ENCODE results near the gene PTPN20.

The PTPN20 gene

DNA sequence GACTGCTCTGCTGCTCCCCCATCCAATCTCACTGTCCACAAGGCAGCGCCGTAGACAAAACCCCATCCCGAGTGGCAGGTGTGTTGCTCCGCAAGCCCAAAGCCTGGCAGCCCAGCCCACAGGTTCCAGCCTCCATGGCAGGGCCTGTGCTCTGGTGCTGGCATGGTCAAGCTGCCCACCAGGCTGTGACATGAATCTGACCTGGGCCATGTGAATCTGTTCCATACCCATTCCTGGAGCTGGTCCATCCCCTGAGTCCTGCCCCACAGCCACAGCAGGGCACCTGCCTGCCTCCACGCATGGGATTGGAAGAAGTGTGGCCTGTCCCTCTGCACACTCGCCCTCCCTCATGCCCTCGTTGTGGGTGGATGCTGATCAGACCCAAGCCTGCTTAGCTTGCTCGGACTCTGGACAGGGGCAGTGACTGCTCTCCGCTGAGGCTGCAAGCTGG, 128.8 kb downstream of the PTPN20 start:
- no peak for DNase-seq (ENCODE audit: low spot score)
- no peaks in the 10 kb centered on the region for H3K9me3 Mint-ChIP-seq
- peaks cover 3% of the 10 kb centered on the region for H3K27me3 Mint-ChIP-seq (ENCODE audit: low read depth)
- no peaks in the 10 kb centered on the region for H3K4me1 Mint-ChIP-seq (ENCODE audit: low read depth)
- H3K36me3 Mint-ChIP-seq (ENCODE audit: low read depth), result no peaks in the 10 kb centered on the region
- no peak overlapping the region for H3K4me3 Mint-ChIP-seq
- no peak overlapping the region for H3K27ac Mint-ChIP-seq

DNA sequence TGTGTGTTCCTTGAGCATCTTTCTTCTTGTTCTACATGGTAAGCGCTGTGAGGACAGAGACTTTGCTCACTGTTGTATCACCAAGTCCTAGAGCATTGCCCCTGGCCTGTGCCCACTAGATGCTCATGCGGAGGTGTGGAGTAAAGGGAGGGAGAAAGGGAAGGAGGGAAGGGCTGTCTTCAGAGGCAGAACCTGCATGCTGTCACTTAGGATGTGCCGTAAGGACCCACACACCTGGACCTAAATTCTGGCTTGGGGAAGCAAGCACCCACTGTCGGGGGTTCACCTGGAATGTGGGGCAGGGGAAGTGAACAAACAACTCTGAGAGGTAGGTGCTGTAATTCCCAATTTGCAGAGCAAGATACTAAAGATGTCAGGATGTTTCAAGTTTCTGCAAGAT, 129.5 kb downstream of the PTPN20 start:
- H3K4me1 Mint-ChIP-seq (ENCODE audit: low read depth), result no peaks in the 10 kb centered on the region
- H3K4me3 Mint-ChIP-seq, result no peak overlapping the region
- H3K9me3 Mint-ChIP-seq, result no peaks in the 10 kb centered on the region
- no peak overlapping the region for H3K27ac Mint-ChIP-seq
- no peak for DNase-seq (ENCODE audit: low spot score)
- no peaks in the 10 kb centered on the region for H3K36me3 Mint-ChIP-seq (ENCODE audit: low read depth)
- H3K27me3 Mint-ChIP-seq (ENCODE audit: low read depth), result peaks cover 3% of the 10 kb centered on the region

DNA sequence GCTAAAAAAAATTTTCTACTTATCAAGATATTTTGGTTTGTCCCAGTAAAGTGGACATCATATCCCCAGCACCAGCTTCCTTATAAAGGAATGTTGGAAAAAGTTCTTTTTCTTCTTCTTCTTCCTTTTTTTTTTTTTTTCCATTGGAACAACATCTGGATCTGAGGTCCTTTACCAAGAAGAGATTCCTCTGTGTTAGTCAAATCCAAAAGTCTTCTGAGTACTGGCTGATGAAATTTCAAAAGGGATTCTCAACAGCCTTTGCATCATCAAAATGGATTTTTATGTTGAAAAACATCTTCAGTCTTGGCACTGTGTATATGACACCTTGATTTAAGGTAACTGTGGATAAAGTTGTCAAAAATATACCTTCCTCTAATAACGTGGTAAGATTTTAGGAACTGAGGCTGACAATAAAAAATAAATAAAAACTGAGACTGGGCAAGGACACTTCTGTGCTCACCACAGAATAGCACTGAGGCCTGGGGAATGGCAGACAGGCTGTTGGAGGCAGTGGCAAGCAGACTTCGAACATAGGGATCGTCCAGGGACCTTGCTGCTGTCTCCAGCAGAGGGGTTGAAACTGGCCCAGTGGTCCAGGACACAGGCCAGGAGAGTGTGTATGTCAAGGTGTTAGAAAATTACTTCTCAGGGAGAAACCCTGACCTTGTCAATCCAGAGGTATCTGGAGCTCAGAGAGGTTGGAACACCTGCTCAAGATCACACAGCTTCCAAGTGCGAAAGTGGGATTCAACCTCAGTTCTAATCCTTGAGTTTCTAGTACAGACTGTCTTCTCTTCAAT, 130.4 kb downstream of the PTPN20 start:
- Mint-ChIP-seq H3K27me3 (ENCODE audit: low read depth) (peaks cover 3% of the 10 kb centered on the region), H3K36me3 (ENCODE audit: low read depth) (no peaks in the 10 kb centered on the region), H3K27ac (no peak overlapping the region), H3K4me3 (no peak overlapping the region), H3K4me1 (ENCODE audit: low read depth) (no peaks in the 10 kb centered on the region), H3K9me3 (no peaks in the 10 kb centered on the region)
- no peak for DNase-seq (ENCODE audit: low spot score)

DNA sequence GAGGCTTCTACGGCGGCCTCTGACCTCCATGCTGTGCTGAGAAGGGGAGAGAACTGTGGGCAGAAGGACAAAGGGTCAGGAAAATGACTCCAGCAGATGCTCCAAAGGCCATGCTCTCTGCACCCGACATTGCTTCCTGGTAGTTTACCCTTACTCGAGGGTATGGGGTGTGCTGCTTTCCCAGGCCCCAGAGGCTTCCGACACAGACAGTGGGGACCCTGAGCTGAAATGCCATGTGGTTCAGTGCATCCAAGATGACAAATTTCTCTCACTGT, 130.9 kb downstream of the PTPN20 start:
- H3K27me3 Mint-ChIP-seq (ENCODE audit: low read depth), result peaks cover 3% of the 10 kb centered on the region
- no peaks in the 10 kb centered on the region for H3K4me1 Mint-ChIP-seq (ENCODE audit: low read depth)
- no peak overlapping the region for H3K27ac Mint-ChIP-seq

DNA sequence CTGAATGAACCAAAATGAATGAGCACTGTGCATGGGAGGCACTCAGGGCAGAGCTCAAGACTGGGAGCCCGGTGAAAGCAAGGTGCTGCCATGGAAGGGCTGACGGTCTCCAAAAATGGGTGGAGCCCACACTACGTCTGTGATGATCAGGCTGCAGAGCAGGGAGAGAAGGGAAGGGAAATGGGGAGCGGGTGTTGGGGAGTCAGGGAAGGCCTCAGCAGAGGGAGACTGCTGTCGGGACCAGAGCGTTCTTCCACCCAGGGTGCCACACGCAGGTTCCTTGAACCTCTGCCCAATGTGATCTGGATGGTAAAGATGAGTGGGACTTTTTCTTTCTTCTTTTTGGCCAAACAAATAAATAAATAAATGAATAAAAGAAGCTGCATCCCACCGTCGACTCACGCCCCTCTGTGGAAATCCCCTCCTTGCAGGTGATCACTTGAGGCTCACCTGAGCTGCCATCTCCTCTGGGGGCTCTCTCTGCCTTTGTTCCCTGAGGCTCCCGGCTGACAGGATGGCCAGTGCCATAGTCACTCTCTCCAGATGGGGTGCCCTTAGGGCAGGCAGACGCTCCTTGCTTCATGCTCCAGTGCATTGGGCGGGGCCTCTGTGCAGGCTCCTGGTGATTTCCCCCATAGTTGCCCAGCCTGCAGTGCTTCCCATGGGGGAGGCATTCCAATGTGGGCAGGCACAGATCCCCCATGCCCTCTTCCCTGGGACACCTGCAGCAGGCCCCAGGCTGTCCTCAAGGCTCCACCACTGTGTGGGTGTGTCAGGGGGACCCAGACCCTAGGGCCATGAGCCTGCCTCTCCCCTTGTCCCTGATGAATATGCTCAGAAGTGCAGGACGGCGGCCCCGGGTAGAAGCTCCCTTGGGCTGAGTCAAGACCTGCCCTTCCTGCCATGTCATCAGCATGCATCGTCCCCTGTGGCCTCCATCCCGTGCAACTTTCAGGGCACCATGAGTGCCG, 131.8 kb downstream of the PTPN20 start:
- no peak overlapping the region for H3K4me3 Mint-ChIP-seq
- no peak for DNase-seq (ENCODE audit: low spot score)
- peaks cover 3% of the 10 kb centered on the region for H3K27me3 Mint-ChIP-seq (ENCODE audit: low read depth)
- no peaks in the 10 kb centered on the region for H3K9me3 Mint-ChIP-seq
- H3K4me1 Mint-ChIP-seq (ENCODE audit: low read depth), result peaks cover 4% of the 10 kb centered on the region
- no peak overlapping the region for H3K27ac Mint-ChIP-seq
- no peaks in the 10 kb centered on the region for H3K36me3 Mint-ChIP-seq (ENCODE audit: low read depth)

More for the DNA sequence above, 130.9 kb downstream of the PTPN20 start:
- H3K9me3 Mint-ChIP-seq, result no peaks in the 10 kb centered on the region
- H3K4me3 Mint-ChIP-seq, result no peak overlapping the region
- H3K36me3 Mint-ChIP-seq (ENCODE audit: low read depth), result no peaks in the 10 kb centered on the region
- no peak for DNase-seq (ENCODE audit: low spot score)

DNA sequence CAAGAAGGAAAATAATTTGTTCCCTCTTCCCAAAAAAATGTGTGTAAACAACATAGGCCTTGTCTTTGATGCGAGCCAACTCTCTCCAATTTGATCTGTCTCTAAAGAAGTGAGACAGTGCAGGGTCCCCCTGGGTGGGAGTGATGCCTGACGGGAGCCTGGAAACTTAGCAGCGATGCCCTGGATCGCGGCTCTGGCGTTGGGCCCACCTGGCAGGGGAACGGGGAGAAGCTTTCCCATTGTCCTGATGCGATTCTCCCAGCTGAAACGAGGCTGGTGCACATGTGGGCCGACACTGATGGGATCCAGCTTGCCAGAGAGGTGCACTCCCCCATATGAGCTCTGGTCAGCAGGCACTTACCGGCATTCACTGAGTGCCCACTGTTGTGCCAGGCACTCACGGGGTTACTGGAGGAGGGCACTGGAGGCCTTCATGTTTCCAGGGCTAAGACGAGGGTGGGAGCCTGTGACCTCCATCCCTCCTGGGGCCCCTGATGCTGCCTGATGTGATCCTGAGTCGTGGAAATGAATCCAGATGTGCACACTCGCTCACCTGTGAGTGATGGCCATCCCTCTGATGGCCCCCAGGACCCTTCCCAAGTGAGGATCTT, 132.8 kb downstream of the PTPN20 start:
- H3K27me3 Mint-ChIP-seq (ENCODE audit: low read depth), result peaks cover 3% of the 10 kb centered on the region

DNA sequence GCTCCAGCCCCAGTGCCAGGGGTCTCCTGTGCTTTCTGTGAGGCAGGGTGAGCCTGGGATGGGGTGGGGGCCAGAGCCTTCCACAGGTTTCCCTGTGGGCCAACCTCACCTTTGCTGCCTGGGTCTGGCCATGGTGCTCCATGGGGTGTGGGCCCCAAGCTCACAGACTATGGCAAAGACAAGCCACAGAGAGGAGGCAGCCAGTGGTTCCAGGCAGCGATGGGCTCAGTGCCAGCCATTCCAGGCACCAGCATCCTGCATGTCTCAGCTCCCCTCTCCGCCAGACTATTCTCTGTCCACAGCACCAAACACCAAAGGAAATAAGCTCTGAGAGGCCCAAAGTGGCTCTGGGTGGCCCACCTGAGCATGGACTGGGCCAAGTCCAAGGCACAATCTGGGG, 133.5 kb downstream of the PTPN20 start:
- DNase-seq (ENCODE audit: low spot score), result no peak
- Mint-ChIP-seq H3K9me3 (no peaks in the 10 kb centered on the region), H3K4me1 (ENCODE audit: low read depth) (peaks cover 9% of the 10 kb centered on the region), H3K27ac (no peak overlapping the region), H3K36me3 (ENCODE audit: low read depth) (no peaks in the 10 kb centered on the region), H3K4me3 (no peak overlapping the region), H3K27me3 (ENCODE audit: low read depth) (peaks cover 3% of the 10 kb centered on the region)

More for the DNA sequence above, 132.8 kb downstream of the PTPN20 start:
- no peak for DNase-seq (ENCODE audit: low spot score)
- H3K4me3 Mint-ChIP-seq, result no peak overlapping the region
- no peaks in the 10 kb centered on the region for H3K36me3 Mint-ChIP-seq (ENCODE audit: low read depth)
- no peak overlapping the region for H3K27ac Mint-ChIP-seq
- H3K4me1 Mint-ChIP-seq (ENCODE audit: low read depth), result peaks cover 9% of the 10 kb centered on the region
- no peaks in the 10 kb centered on the region for H3K9me3 Mint-ChIP-seq

DNA sequence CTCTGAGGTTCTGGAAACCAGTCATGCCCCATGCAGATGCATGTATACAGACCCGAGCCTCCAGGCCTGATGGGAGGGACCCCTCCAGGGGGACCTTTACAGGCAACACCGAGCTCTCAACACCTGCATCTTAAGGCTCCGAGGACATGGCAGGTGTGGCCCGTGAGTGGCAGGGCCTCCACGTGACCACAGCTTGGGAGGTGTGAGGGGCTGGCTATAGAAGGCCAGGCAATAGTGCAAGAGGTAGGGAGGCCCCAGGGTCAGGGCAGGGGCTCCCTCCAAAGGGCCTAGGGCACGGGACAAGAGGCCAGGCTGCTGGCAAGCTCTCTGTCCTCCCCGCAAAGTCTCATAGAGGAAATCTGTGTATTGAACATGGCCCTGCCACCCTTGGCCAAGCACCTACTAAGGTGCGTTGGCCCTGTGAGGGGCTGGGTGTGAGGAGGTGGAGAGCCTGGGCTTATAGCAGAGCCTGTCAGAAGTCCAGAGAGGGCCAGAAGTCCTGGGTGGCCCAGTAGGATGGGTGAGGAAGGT, 134.2 kb downstream of the PTPN20 start:
- H3K27ac Mint-ChIP-seq, result no peak overlapping the region
- peaks cover 9% of the 10 kb centered on the region for H3K4me1 Mint-ChIP-seq (ENCODE audit: low read depth)
- peaks cover 3% of the 10 kb centered on the region for H3K27me3 Mint-ChIP-seq (ENCODE audit: low read depth)
- H3K9me3 Mint-ChIP-seq, result no peaks in the 10 kb centered on the region
- H3K36me3 Mint-ChIP-seq (ENCODE audit: low read depth), result no peaks in the 10 kb centered on the region
- no peak overlapping the region for H3K4me3 Mint-ChIP-seq
- no peak for DNase-seq (ENCODE audit: low spot score)

DNA sequence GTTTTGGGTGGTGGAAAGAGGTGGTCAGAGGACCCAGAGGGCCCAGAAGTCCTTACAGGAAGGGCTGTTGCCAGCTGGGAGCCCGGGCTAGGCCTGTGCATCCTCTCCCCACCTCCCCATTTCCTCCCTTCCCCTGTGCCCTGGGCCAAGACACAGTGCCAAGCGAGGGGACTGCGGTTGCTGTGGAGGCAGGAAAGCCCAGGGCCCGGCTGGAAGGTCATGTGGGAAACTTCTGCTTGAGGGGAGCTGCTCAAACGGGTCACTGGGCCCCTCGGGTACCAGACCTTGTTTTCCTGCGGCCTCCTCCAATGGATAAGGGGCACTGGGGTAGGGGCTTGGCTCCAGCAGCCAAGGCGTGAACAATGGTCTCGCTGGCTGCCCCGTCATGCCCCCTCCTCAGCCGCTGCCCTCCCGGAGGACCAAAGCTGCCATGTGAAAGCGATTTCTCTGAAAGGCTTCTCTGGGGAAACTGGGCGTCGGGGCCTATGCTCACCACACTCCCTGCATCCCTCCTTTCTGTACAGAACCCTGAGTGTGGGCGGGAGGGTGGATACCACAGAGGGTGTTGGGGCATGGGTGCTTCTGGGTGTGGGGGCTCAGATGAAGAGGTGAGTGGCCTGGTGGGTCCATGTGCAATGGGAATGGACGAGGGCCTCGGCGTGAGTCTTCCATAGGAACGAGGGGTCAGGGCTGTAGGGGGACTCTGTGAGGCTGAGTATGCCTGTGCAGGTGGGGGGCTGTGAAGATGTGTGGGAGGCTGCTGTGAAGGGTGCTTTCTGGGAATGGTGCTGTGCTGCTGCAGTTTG, 135.3 kb downstream of the PTPN20 start:
- H3K27ac Mint-ChIP-seq, result no peak overlapping the region
- peaks cover 9% of the 10 kb centered on the region for H3K4me1 Mint-ChIP-seq (ENCODE audit: low read depth)
- no peaks in the 10 kb centered on the region for H3K27me3 Mint-ChIP-seq (ENCODE audit: low read depth)
- H3K9me3 Mint-ChIP-seq, result no peaks in the 10 kb centered on the region
- no peak overlapping the region for H3K4me3 Mint-ChIP-seq
- H3K36me3 Mint-ChIP-seq (ENCODE audit: low read depth), result no peaks in the 10 kb centered on the region
- DNase-seq (ENCODE audit: low spot score), result no peak

DNA sequence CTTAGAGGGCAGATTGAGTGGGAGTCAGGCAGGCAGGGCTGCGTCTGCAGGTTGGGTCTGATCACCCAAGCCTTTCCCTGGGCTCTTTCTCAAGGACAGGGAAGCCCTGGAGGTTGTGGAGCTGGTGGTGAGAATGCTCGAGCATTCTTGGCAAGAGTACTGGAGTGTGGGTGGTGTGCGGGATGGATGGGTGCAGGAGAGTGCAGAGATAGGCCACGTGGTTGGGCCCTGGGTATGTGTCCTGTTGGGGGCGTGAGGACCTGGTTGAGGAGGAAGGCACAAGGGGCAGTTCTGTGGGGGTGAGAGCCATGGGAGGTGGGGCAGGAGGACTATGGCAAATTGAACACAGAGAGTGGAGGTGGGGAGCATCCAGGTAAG, 135.9 kb downstream of the PTPN20 start:
- Mint-ChIP-seq H3K27ac (no peak overlapping the region), H3K4me1 (ENCODE audit: low read depth) (peaks cover 9% of the 10 kb centered on the region), H3K36me3 (ENCODE audit: low read depth) (no peaks in the 10 kb centered on the region), H3K4me3 (no peak overlapping the region), H3K9me3 (no peaks in the 10 kb centered on the region), H3K27me3 (ENCODE audit: low read depth) (no peaks in the 10 kb centered on the region)
- DNase-seq (ENCODE audit: low spot score), result no peak

DNA sequence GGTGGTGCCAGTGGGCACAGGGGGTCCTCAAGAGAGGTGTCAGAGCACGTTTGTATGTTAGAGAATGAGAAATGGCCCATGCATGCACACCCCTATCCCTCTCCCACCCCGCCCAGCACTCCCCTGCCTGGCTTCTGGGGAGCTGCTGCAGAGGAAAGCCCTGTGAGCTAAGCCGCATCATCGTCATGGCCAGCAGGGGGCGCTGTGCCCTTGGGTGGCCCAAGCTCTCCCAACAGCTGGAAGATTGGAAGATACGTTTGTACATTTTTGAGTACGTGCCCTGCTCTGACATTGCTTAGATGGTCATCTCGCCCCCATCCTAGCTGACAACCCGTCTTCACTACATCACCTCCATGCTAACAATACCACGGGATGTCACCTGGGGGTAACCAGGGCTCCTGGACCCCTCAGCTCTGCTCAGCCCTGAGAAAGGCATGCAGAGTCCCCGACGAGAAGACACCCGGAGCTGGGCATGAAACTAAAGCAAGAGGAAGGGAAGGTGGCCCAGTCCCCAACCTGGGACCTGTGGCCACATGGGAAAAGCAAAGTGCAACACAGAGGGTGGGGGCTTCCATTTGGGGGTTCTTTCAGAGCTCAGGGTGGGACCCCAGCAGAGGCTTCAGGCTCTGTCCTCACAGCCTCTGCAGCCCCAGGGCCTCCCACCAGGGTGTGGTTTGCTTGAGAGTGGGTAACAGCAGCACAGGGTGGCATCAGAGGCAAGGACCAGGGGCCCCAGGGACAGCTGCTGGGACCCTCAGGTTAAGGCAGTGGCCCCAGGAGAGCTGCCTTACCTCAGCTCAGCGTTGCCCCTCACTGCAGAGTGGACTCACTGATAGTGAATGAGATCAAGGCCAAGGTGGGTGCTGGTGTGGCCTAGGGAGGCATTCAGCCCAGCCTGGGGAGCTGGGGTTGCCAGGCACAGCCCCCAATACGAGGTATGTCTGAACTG, 136.6 kb downstream of the PTPN20 start:
- Mint-ChIP-seq H3K36me3 (ENCODE audit: low read depth) (no peaks in the 10 kb centered on the region), H3K9me3 (no peaks in the 10 kb centered on the region), H3K4me3 (no peak overlapping the region), H3K27me3 (ENCODE audit: low read depth) (no peaks in the 10 kb centered on the region), H3K4me1 (ENCODE audit: low read depth) (peaks cover 9% of the 10 kb centered on the region), H3K27ac (no peak overlapping the region)
- DNase-seq (ENCODE audit: low spot score), result peak; percentile 70

DNA sequence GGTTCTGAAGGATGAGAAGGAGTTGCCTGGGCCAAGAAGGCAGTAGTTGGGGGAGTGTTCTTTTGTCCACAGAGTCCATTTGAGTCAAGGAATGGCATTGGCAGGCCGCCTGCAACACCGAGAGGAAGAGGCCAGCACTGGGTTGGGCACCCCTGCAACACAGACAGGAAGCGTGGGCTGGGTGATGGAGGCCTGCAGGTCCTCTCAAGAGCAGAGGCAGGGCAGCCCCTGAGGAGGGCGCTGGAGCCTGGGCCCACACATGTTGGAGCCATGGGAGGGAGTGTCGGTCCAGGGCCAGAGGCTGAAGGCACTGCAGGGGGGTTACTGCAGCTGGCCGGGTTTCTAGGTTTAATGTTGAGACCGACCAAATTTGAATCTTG, 137.3 kb downstream of the PTPN20 start:
- no peaks in the 10 kb centered on the region for H3K9me3 Mint-ChIP-seq
- H3K36me3 Mint-ChIP-seq (ENCODE audit: low read depth), result no peaks in the 10 kb centered on the region
- peaks cover 9% of the 10 kb centered on the region for H3K4me1 Mint-ChIP-seq (ENCODE audit: low read depth)
- no peaks in the 10 kb centered on the region for H3K27me3 Mint-ChIP-seq (ENCODE audit: low read depth)
- no peak overlapping the region for H3K27ac Mint-ChIP-seq
- no peak overlapping the region for H3K4me3 Mint-ChIP-seq
- no peak for DNase-seq (ENCODE audit: low spot score)

All from T-helper 2 cell treated with Interferon-gamma antibody and Interleukin-4, amounts not matched to agents 5 μg/mL and 100 μg/mL, for 36 hours (primary cell).